Stimulated activated CD4-positive, alpha-beta T cell treated with anti-CD3 and anti-CD28 coated beads, Interleukin-12 subunit alpha, Interleukin-12 subunit beta, amount 100 ng/mL, for 48 hours (primary cell): ENCODE measurements around the gene ITPRIP.
A peak's percentile ranks its signal among the peaks of the same experiment; 100 is the strongest.

Experiments
- DNase-seq, 3 donors: peaks; one replicate each; pipeline ENCODE4 v3.0.0-alpha.2; 2020; ENCODE audit warnings: low read depth in 2 of 3, low spot score in 1 of 3

Gene ITPRIP

DNA sequence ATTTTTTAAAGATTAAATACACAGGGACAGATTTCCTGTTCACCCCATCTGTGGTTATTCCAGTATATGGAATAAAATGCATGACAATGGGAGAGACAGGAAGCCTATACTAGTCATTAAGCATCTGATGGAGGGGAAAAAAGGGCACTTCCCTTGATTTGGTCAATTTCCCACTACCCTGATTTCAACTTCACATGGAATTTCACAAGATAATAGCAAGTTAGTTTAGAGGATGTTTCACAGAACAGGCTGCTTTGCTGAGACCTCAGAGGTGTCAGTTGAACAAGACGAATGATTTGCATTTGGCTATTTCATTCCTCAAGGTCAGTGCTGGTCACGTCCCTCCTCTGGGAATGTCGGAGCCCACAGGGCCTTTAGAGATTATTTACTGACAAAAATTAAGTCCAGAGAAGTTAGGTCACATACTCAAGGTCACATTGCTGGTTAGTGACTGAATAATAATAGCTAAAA is 4.7 kb upstream of the ITPRIP start:
- DNase-seq, result no peak

DNA sequence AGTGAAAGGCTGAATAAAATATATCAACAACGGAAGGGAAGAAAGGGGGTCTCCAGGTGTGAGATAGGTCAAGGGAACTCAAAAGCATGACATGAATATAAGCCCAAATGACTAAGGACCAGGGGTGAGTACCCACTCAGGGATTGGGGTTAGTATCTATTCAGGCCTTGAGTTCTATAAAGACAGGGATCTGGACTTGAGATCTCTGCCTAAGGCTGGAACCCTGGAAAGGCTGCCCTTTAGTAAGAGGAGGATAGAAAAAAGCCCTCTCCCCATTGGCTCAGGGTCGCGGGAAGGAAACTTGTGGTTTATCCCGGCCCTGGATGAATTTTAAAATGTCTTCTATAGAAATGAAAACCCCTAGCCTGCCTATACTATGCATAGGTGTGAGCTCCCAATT is 2.4 kb upstream of the ITPRIP start:
- no peak for DNase-seq

DNA sequence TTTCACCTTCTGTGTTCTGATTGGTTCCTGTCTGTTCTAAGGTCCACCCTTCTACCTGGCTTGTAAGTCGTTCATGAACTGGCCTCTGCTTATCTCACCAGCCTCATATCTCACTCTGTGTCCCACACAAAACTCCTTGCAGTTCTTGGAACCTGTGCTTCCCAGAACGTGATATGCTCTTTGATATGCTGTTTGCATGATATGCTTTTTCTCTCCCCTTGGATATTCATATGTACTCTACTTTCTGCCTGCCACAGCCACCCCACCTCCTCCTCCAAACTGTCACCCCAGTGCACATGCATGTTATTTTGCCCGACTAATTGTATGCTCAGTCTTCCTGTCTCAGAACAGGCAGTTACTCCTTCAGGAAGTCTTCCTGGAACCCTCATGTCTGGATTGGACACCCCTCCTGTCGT is 1.9 kb upstream of the ITPRIP start:
- no peak for DNase-seq

DNA sequence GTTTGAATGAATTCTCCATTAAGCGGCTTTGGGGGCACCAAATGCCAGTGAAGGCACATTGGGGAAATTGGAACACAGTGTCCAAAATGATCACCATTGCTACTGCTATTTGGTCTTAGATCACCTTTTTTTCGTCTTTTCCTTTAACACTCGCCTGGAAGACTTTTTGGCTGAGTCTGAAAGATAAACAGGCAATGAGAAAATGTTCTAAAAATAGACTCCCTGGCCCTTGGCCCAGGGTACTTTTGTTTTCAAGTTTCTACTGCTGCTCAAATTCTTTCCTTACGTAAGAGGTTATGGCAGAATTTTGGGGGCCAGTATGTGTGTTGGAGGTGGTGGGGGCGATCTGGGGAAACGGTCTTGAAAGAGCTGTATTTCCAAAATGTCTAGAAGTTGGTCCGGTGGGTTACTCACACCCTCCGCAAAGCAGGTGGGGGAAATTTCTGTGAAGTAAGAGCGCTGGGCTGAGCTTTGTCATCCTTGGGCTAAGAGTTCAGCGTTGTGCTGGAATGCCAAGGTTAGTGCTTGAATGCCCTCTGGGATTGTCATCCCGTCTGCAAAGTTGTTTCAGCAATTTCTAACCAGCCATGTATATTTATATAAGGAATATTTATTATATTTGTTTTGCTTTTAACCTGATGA is 1.3 kb upstream of the ITPRIP start:
- no peak for DNase-seq

DNA sequence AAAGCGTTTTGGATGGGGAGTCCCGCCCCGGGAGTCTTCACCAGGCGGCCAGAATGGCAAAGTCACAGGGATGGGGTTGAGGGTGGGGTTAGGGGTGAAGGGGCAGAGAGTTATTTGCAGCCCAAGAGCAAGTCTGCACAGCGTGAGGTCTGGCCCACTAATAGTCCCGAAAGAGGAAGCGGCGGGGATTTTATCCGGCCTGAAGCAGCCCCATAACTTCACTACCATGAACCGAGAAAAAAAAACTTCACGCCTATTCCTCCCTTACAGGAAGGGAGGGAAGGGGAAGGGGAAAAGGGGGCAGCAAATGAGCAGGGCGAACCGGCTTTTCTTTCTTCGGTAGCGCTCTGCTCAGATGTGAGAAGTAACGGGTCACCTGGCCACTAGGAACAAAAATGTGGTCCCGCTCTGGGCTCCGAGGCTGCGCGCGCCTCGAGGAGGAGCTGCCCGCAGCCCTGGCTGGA is 712 bp downstream of the ITPRIP start:
- DNase-seq, result no peak

DNA sequence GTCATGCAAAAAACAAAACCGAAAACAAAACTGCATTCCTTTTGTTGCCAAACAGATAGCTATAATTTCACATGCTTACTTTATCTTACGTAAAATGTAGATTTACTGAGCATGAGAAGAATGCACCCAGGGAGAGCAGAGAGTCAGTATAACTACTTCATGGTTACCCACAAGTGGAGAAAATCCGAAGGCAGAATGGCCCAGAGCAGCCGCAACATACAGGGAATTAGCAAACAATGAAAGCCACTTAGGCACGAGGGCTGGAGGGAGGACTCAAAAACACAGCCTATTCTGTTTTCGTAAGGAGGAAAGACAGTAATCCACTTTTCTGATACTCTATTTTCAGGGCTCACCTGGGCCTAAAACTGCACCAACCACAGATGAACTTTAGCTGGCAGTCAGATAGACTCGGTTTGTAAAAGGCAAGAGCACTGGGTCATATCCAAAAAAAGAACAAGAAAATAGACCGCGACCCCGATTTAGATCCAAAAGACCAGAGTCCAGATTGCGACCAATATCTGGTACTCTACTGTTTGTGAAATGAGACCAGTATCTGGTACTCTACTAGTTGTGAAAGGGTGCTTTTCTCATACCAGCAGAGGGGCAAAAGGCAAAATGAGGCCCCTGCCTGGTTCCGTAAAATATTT is 1.3 kb downstream of the ITPRIP start:
- DNase-seq, result no peak

DNA sequence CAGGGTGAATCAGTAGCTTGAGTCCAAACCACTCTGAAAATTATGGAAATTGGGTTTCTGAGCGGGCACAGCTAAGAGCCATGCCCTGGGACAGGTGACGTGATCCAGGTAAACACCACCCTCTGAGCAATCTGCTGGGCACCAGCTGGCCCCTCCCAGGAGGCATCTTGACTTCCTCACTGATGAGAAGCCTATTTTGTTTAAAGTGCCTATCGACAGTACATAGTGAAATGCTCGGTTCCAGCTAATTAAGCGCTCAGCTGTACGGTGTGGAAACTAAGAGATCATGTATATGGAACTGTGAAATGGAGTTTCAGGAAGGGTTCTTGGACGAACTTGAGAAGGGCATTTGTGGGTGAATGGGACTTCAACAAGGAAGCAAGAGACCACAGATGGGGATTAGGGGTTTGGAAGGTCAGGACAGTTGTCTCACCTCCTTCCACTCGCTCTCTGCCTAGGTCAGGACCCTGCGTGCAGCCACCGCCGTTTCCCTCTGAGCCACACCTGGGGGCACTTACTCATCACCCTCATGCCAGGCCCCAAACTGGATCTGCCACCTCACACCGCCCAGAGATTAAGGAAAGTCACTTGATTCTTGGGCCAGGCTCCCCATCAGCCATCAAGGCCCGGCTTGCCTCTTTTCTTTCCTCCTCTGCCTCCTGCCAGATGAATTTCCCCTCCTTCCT is 3.2 kb downstream of the ITPRIP start:
- DNase-seq, result no peak

DNA sequence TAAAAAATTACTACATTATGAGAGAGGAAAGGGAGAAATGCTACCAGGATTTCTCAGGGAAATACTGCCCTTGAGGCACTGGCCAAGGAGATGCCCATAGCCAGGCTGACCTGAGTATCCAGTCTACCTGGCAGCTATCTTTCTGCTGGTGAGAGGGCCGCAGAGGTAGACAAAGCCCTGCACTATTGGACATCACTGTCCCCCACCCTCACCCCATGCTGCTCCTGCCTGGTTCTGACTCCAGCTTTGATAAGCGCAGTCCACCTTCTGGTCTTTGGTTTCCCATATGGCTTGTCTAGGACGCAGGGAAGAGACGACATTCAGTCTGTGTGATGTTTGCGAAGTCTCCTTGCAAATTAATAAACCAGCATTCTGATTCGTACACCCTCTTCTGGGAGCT is 3.7 kb downstream of the ITPRIP start:
- DNase-seq, result no peak

DNA sequence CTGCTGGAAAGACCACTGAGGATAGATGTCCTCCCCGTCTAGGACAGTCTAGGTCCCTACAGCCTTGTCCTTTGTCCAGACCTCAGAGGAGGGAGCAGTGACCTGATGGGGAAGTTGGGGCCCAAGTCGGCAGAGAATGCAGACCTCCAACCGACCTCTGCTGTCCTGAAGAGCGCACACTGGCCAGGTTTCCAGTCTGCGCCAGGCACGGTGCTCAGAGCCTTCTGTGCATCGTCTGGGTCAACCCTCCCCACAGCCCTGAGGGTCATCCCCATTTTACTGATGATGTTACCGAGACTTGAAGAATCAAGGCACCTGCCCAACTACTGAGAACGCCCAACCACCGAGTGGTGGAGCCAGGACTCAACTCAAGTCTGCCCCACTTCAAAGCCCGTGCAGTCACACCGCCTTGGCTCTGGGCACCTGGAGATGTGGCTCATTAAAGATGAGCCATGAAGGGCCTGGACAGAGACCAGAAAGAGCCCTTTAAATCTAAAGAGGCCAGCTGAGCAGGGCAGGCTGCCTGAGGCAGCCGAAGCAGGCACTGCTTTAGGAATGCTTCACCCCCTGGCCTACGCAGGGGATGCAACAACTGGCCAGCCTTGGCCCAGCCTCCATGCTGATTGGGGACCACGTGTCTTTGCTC is 4.4 kb downstream of the ITPRIP start:
- no peak for DNase-seq

DNA sequence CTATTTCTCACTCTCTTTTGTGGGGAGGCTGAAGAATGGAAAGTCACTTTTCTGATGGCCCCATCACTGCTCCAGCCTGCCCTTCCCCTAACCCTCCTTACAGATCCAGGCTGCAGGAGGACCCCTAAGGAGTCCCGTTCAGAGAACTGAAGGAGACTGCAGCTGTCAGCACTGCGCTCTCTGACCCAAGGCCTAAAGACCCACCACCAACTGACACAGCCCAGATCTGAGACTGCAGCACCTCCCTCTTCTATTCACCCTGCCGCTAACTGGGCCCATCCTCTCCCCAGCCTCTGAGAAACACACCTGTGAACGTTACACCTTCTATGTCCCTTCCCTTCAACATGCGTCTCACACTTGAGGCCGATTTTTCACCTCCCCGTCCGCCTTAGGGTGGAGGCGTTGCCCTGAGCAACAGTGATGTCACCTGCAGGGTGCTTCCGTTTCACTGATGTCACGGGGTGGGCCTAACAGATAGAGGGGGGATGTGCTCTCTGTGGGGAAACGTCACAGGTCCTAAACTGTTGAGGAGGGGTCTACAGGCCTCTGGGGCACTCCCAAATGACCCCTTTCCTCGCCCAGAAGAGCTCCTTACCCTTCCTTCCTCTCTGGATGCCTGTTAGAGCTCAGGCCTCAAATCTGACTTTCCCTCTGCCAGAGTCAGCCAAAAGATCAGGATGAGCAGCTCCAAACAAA is 5.1 kb downstream of the ITPRIP start:
- DNase-seq, result no peak

DNA sequence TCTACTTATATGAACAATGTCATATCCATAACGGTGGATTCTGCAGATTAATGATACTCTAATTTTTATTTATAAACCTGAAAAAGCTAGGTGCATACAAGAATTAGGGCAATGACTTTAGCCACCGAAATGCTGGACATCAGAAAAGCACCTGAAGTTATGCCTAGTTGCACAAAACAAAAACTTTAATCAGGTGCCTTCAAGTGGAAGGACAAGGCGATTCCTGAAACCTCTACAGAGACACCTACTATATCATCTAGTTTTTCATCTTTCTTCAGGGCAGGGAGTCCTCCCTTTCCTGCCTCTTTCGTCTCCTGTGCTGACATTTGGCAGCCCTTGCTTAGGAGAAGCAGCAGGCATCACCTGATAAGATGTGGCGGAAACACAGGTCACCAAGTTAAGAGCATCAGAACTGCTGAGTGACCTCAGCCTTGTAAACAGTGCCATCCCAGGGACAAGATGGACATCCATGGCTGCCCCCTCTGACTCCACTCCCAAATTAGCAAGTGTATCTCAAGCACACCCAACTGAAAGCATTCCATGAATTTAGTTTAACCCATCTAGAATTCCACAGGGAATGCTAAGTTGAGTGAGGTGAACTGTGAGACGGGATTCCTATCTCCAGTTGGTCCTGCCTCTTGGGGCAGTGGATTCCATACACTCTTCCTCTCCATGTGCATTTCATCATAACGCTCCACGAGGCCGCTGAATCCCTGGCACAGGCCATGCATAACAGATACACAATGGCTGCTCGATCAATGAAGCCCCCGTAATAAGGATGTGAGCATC is 5.8 kb downstream of the ITPRIP start:
- no peak for DNase-seq

DNA sequence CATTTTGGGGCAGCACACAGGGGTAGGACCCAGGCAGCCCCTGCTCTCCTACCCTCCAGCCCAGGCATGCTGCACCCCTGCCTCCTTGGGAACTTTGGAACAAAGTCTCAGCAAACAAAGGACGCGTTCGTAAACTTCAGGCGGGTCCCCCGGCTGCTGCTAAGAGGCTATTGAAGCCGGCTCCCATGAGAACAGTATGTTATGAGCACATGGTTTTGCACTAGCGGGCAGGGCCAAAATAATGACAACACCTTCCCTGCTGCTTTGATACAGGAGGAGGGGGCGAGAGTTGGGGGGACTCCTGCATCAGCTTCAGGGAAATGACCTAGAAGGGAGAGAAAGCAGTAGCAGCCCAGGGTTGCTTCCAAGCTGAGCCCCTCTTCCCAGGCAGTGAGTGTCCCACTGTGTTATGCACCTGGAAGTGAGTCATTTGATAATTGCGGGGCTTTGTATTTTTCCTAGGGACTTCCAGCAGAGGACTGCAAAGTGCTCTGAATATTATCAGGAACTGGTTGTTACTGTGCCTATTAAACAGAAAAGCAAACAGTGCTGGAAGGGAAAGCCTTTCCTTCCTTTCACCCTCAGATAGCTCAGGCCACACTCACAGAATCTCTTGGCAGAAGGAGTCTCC is 6.9 kb downstream of the ITPRIP start:
- no peak for DNase-seq

DNA sequence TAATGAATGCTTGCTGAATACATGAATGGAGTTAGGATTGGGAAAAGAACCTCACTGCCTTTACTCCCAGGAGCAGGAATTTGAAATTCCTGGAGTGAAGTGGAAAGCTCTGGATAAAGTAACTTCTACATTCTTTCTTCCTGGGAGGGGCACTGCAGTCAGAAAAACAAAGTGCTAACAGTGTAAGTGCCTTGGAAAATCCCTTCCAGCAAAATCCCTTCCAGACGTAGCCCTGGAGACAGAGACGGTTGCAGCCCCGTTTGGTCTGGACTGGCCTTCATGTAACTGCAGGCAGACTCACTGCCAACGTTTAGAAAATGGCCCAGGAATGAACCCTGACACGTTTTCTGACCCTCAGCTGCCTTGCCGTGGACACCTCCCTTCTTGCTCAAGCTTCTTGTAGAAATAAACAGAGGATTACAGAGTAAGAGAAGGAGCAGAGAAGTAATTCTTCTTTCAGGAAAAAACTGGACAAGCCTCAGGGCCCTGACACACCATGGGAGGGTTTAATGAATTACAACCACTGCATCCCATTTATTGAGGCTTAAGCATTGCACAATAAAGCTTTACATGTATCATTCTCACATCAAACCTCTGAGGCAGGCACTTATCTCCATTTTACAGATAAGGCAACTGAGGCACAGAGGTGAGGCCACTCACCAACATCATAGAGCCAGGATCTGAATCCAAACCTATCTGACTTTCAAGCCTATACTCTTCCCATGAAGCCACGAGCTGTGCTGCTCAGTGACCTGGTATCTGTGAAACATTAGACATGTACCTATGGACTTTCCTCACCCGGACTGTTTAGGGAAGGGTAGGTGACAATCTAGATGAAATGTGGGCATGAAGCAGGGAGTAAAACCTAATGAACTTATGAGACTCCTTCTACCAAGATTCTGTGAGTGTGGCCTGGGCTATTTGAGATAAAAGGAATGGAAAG is 7.8 kb downstream of the ITPRIP start:
- no peak for DNase-seq

DNA sequence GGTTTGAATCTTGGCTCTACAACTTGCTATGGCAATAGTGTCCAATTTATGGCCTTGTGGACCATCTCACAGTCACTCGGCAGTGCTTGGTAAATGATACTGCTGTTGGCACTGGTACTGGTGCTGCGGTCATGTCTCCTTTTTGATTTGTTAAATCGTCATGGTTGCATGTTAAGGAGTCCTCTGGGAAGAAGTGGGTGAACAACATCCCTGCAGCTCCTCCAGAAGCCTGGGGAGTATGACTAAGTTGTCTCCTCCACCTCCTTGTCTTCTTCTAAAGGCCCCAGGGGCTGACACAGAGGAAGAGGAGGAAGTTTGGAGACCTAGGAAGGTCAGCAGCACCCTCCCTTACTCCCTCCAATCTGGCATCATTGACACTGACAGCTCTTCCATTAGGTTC is 8.5 kb downstream of the ITPRIP start:
- no peak for DNase-seq

DNA sequence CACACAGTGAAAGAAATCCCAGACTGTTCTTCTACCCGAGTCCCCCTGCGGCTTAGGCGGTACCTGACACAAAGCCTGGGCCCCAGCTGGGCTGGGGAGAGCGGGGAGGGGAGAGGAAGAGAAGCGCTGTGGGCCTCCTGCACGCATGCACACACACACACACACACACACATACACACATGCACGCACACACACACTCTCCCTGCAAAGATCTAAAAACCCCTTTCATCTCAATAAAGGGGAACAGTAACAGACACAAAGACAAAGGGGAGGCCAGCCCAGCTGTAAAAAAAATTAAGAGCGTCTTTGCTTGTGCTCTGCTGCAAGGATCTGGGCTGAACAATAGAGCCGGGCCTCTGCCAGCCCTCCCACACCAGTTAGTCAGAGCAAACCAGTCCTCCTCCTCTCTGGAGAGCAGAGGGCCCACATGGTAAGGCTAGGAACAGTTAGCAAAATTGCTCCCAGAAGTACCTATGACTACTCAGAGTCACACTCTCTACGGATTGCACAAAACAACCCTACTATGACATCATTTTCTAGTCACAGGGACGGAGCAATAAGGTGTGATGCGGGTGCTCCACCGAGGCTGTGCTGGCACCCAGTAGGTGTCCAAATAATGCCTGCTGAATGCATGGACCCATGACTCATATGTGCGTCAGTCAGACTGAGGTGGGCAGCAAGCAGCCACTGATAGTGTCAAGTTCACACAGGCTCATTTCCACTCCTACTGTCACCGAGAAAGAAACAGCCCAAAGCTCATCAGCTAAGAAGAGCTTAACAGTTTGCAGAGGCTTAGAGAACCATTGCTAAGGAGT is 9.2 kb downstream of the ITPRIP start:
- peak; percentile 68 to 79 (median 75) for DNase-seq

DNA sequence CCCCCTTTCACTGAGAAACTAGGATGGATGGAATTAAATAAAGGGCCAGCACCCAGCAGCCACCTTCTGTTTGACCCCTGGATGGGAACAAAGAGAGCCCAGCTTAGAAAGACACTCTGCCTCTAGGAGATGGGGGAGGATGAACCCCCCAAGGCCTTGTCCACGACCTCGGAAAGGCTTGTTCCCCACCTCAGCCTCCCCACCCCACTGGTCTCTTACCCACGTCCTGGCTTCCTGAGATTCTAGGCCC is 9.7 kb downstream of the ITPRIP start:
- DNase-seq, result no peak

DNA sequence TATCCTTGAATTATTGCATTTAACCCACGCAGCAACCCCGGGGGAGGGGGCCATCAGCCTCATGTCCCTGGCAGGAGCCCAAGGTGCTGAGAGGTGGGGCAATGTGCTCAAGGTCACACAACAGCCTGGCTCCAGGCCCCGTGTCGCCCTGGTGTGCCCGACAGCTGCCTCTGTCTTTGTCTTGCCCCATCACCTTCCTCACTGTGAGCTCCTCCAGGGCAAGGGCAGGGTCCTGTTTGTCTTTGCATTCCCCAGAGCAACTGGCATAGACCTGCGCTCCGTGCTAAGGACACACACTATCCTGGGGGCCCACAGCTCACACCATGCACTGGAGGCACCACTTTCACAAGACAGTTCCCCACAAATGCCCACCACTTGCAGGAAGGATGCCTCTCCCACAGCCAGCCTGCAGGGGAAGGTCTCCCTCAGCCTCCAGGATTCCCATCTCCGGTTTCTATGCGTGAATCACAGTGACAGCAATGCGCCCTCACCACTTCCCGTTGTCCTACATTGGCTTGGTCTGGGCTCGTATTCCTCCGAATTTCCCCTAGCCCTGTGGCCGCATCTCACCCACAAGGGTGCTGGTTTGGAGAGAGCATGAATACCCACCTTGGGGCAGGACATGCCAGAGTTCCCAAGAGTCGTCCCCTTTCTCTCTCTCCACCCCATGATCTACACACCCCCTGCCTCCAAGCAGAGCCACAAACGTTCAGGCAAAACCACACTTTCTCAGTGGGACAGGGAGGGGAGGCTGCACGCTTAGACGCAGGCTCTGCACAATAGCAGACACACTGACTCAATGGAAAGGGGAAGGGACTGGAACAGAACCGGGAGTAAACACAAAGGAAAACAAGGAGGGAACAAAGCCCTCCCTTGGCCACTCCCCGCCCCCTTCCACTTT is 10.3 kb downstream of the ITPRIP start:
- no peak for DNase-seq
